Calu3 (cell line): ENCODE measurements around the gene NUP50. TPM values are rescaled to one million over a fixed set of nuclear protein-coding genes. Genes with fewer than 3 reads are reported as not detected.

Source experiments
- Bru-seq: library from RNA; stranded (reverse); fragments of 400-500 nt; gene quantifications from one replicate; lab custom pipeline; 2021; lab: Mats Ljungman, UMichigan
- BruChase-seq, 2 experiments: library from RNA; stranded (reverse); fragments of 400-500 nt; gene quantifications; one replicate each; lab custom pipeline; 2021; lab: Mats Ljungman, UMichigan
- BruUV-seq: library from RNA; stranded (reverse); fragments of 400-500 nt; replicated peaks from 2 replicates; lab custom pipeline; 2021; lab: Mats Ljungman, UMichigan
- CTCF ChIA-PET: fragments of 300-600 bp; sonication (Branson Sonifier 250); formaldehyde crosslinking; loops from one replicate; lab custom pipeline; 2022; ENCODE audit warnings: antibody characterized with exemption; lab: Charles Lee
- DNase-seq: peaks from one replicate; pipeline ENCODE4 v3.0.0; 2022
- H3K27ac Mint-ChIP-seq: one replicate; pipeline ENCODE4 v1.8.0; 2022; ENCODE audit warnings: mixed read lengths; ENCODE audit not compliant: unreplicated experiment
- H3K27me3 Mint-ChIP-seq: one replicate; pipeline ENCODE4 v1.8.0; 2022; ENCODE audit warnings: mixed read lengths; ENCODE audit not compliant: unreplicated experiment
- H3K36me3 Mint-ChIP-seq: one replicate; pipeline ENCODE4 v1.8.0; 2022; ENCODE audit warnings: mild to moderate bottlenecking, moderate library complexity, mixed read lengths; ENCODE audit not compliant: insufficient read depth, unreplicated experiment
- H3K4me1 Mint-ChIP-seq: one replicate; pipeline ENCODE4 v1.8.0; 2022; ENCODE audit warnings: mild to moderate bottlenecking, low read depth, mixed read lengths; ENCODE audit not compliant: unreplicated experiment
- H3K4me3 Mint-ChIP-seq: one replicate; pipeline ENCODE4 v1.8.0; 2022; ENCODE audit warnings: mild to moderate bottlenecking, low read depth, moderate library complexity, mixed read lengths; ENCODE audit not compliant: unreplicated experiment
- H3K9me3 Mint-ChIP-seq: one replicate; pipeline ENCODE4 v1.8.0; 2022; ENCODE audit warnings: low read depth, mixed read lengths; ENCODE audit not compliant: unreplicated experiment
- CTCF ChIP-seq: fragments of 200-600 bp; IDR thresholded peaks from one replicate; pipeline ENCODE4 v1.8.0; 2022; ENCODE audit warnings: antibody characterized with exemption; ENCODE audit not compliant: unreplicated experiment
- intact Hi-C: fragments of 100-400 bp; cut with micrococcal nuclease; formaldehyde crosslinking; loops from one replicate; pipeline ENCODE4 v1.10.0; 2022; ENCODE audit not compliant: unreplicated experiment
- long read RNA-seq: library from polyadenylated mRNA; stranded (forward); transcript quantifications from one replicate; pipeline ENCODE4 v2.0.0, GENCODE V29; 2022
- total RNA-seq: library from RNA; stranded (reverse); gene quantifications from 2 replicates; pipeline ENCODE4 v1.2.3, GENCODE V29; 2022

NUP50 gene
- total RNA-seq, result 107 and 115 TPM in 2 replicates
- Bru-seq, nascent RNA, result percentile 94 among the genes with signal in this experiment
- percentile 97 among the genes with signal in this experiment for BruChase-seq, experiment 1, labeled RNA remaining after a 6-hour chase
- percentile 98 among the genes with signal in this experiment for BruChase-seq, experiment 2, labeled RNA remaining after a 2-hour chase
- long read RNA-seq, full-length matches to known transcripts, result 44 of 78 reads
- long read RNA-seq, partial matches to known transcripts, result 3 of 78 reads
- long read RNA-seq, other reads (novel, unspliced or antisense), result 31 of 78 reads

- Mint-ChIP-seq H3K4me3 (peak within 1 kb of the TSS; percentile 94), H3K4me1 (peaks cover 64% of the 10 kb centered on the region), H3K27me3 (no peaks in the 10 kb centered on the region), H3K36me3 (peaks cover 85% of the 10 kb centered on the region), H3K9me3 (no peaks in the 10 kb centered on the region), H3K27ac (peak within 1 kb of the TSS; percentile 95)
- intact Hi-C loops, result no loop called here
- DNase-seq, result peak; percentile 96
- TF ChIP-seq CTCF, result no peak
- BruUV-seq, result no TSS peak
- CTCF ChIA-PET, result interaction anchor here (0.5 to 0.6 kb wide), 4 partner anchors 10 to 67 kb away, joined by 3 read pairs; no protein-coding TSS in a partner anchor
These were observed at the start of gene NUP50 for GRCh38 chr22:45163451-45164269. Gene NUP50, plus strand, starts transcription at chr22:45163925. Its CDS starts 4,253 bp downstream, at chr22:45168178.

- BruUV-seq, result no TSS peak
- Mint-ChIP-seq H3K4me3 (no peak overlapping the region), H3K27me3 (peaks cover 26% of the 10 kb centered on the region), H3K27ac (no peak overlapping the region), H3K9me3 (no peaks in the 10 kb centered on the region), H3K36me3 (no peaks in the 10 kb centered on the region), H3K4me1 (no peaks in the 10 kb centered on the region)
- no peak for TF ChIP-seq CTCF
- intact Hi-C loops, result no loop called here
- no peak for DNase-seq
- CTCF ChIA-PET, result no interaction called here
These were observed 43.3 kb upstream of the NUP50 start for GRCh38 chr22:45120440-45120839.

GRCh38 chr22:45120931-45121330 lies 42.8 kb upstream of the NUP50 start:
- intact Hi-C loops, result no loop called here
- peaks cover 26% of the 10 kb centered on the region for H3K27me3 Mint-ChIP-seq
- DNase-seq, result no peak
- no peak overlapping the region for H3K4me3 Mint-ChIP-seq
- CTCF ChIA-PET, result no interaction called here
- no peaks in the 10 kb centered on the region for H3K9me3 Mint-ChIP-seq
- no peak for TF ChIP-seq CTCF
- BruUV-seq, result no TSS peak
- H3K27ac Mint-ChIP-seq, result no peak overlapping the region
- no peaks in the 10 kb centered on the region for H3K36me3 Mint-ChIP-seq
- H3K4me1 Mint-ChIP-seq, result no peaks in the 10 kb centered on the region

GRCh38 chr22:45124176-45124847 lies 39.4 kb upstream of the NUP50 start:
- Mint-ChIP-seq H3K9me3 (no peaks in the 10 kb centered on the region), H3K4me1 (no peaks in the 10 kb centered on the region), H3K27me3 (peaks cover 6% of the 10 kb centered on the region), H3K36me3 (no peaks in the 10 kb centered on the region), H3K27ac (no peak overlapping the region), H3K4me3 (no peak overlapping the region)
- no peak for TF ChIP-seq CTCF
- CTCF ChIA-PET, result no interaction called here
- intact Hi-C loops, result no loop called here
- no peak for DNase-seq
- BruUV-seq, result no TSS peak
